ENCODE data around the gene KCNH6. TPM values are rescaled to one million over a fixed set of nuclear protein-coding genes. Genes with fewer than 3 reads are reported as not detected.

Gene KCNH6, protein sequence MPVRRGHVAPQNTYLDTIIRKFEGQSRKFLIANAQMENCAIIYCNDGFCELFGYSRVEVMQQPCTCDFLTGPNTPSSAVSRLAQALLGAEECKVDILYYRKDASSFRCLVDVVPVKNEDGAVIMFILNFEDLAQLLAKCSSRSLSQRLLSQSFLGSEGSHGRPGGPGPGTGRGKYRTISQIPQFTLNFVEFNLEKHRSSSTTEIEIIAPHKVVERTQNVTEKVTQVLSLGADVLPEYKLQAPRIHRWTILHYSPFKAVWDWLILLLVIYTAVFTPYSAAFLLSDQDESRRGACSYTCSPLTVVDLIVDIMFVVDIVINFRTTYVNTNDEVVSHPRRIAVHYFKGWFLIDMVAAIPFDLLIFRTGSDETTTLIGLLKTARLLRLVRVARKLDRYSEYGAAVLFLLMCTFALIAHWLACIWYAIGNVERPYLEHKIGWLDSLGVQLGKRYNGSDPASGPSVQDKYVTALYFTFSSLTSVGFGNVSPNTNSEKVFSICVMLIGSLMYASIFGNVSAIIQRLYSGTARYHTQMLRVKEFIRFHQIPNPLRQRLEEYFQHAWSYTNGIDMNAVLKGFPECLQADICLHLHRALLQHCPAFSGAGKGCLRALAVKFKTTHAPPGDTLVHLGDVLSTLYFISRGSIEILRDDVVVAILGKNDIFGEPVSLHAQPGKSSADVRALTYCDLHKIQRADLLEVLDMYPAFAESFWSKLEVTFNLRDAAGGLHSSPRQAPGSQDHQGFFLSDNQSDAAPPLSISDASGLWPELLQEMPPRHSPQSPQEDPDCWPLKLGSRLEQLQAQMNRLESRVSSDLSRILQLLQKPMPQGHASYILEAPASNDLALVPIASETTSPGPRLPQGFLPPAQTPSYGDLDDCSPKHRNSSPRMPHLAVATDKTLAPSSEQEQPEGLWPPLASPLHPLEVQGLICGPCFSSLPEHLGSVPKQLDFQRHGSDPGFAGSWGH
- 1.6 and 2.3 TPM in 2 replicates for total RNA-seq (2021)
- long read RNA-seq, partial matches to known transcripts: 2 of 12 reads
- long read RNA-seq, other reads (novel, unspliced or antisense): 5 of 12 reads

DNA sequence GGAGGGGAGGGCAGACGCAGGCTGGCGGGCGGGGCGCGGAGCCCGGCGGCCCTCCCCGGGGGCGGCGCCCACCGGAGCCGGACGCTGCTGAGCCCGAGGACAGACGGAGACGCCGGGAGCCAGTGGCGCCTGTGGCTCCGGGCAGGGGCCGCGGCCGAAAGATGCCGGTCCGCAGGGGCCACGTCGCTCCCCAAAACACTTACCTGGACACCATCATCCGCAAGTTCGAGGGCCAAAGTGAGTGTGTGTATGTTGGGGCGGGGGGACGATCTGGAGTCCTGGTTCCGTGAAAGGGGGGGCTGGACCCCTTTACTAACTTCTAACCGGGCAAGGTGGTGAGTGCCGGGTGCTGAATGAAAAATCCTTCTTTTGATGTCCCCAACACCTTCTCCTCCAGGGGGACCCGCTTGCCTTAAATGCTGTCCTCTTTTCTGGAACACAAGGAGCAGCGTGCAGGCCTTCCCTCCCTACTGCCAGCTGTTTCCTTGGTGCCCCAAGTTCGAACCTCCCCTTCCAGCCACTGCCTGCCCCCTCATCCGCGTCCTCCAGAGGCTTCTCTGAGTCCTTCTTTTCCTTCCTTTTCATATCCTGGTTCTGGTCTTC is at the start of gene KCNH6:
Gene KCNH6, plus strand, starts transcription at position 106 of the 603 bp plus-strand sequence. Its CDS starts 56 bp downstream, at position 162.
- peak within 1 kb of the TSS; percentile 63 for H3K4me2 ChIP-seq (ENCODE audit: insufficient read depth, insufficient read length, low read length)

More for the DNA sequence above, at the start of gene KCNH6:
- no peak within 1 kb of the TSS for H2BK12ac ChIP-seq (ENCODE audit: insufficient read length, low read depth, low read length)
- no peak within 1 kb of the TSS for H2BK120ac ChIP-seq (ENCODE audit: low read depth, low read length, poor library complexity, severe bottlenecking)
- no peak within 1 kb of the TSS for H3K18ac ChIP-seq (ENCODE audit: insufficient read length, low read depth, low read length)
- no peak within 1 kb of the TSS for H2BK15ac ChIP-seq (ENCODE audit: low read depth, low read length)
- no peak for DNase-seq
- H3K23ac ChIP-seq (ENCODE audit: insufficient read length, low read depth, low read length): no peak within 1 kb of the TSS
- no peak within 1 kb of the TSS for H3K27ac ChIP-seq (ENCODE audit: insufficient read length, low read depth, low read length)
- no peak within 1 kb of the TSS for H2BK20ac ChIP-seq (ENCODE audit: low read depth, low read length, poor library complexity, severe bottlenecking)
- Mint-ChIP-seq H3K9me3 (no peaks in the 10 kb centered on the region), H3K36me3 (ENCODE audit: insufficient read depth in 1 of 3, low read depth in 3 of 3) (no peaks in the 10 kb centered on the region), H3K27ac (no peak within 1 kb of the TSS; a peak in 3 of 7 replicates), H3K4me1 (peaks cover 40 to 45% of the 10 kb centered on the region in 2 experiments), H3K4me3 (peak within 1 kb of the TSS; percentile 64 to 77), H3K27me3 (ENCODE audit: low read depth) (peaks cover 8% of the 10 kb centered on the region)
- no peak within 1 kb of the TSS for H4K8ac ChIP-seq (replicated peaks; ENCODE audit: insufficient read length, low read depth, low read length)
- H3K79me1 ChIP-seq (ENCODE audit: insufficient read depth, low read depth, low read length, poor library complexity, severe bottlenecking): no peaks in the 10 kb centered on the region
- H4K20me1 ChIP-seq (ENCODE audit: control insufficient read depth, insufficient read depth, insufficient read length): no peaks in the 10 kb centered on the region
- H3K9ac ChIP-seq (ENCODE audit: extremely low read depth, insufficient read length, low read length): no peak within 1 kb of the TSS
- H3K27me3 ChIP-seq (ENCODE audit: insufficient read depth, low read length): no peaks in the 10 kb centered on the region
- WGBS (ENCODE audit: extremely low coverage, insufficient read length, low lambda C conversion rate): no CpG with 5 or more reads among the region's 38 CpGs
- H4K5ac ChIP-seq (ENCODE audit: insufficient read length, low read depth, low read length): no peak within 1 kb of the TSS
- no peak within 1 kb of the TSS for H3K14ac ChIP-seq (ENCODE audit: insufficient read depth, low read length)
- no peak within 1 kb of the TSS for H3K4ac ChIP-seq (ENCODE audit: low read depth, low read length)
- no peak within 1 kb of the TSS for H2AK5ac ChIP-seq (ENCODE audit: insufficient read length, low read length)
- no peak within 1 kb of the TSS for H3K56ac ChIP-seq (ENCODE audit: insufficient read length, low read depth, low read length)
- H3T11ph ChIP-seq (ENCODE audit: low read length): no peak within 1 kb of the TSS
- no peaks in the 10 kb centered on the region for H3K79me2 ChIP-seq (ENCODE audit: insufficient read depth, low read length)
- H4K91ac ChIP-seq (ENCODE audit: insufficient read length, low read depth, low read length): no peak within 1 kb of the TSS
- no peaks in the 10 kb centered on the region for H3K9me3 ChIP-seq (ENCODE audit: control insufficient read depth, low read depth, low read length)
- TF ChIP-seq, protein P1, sequence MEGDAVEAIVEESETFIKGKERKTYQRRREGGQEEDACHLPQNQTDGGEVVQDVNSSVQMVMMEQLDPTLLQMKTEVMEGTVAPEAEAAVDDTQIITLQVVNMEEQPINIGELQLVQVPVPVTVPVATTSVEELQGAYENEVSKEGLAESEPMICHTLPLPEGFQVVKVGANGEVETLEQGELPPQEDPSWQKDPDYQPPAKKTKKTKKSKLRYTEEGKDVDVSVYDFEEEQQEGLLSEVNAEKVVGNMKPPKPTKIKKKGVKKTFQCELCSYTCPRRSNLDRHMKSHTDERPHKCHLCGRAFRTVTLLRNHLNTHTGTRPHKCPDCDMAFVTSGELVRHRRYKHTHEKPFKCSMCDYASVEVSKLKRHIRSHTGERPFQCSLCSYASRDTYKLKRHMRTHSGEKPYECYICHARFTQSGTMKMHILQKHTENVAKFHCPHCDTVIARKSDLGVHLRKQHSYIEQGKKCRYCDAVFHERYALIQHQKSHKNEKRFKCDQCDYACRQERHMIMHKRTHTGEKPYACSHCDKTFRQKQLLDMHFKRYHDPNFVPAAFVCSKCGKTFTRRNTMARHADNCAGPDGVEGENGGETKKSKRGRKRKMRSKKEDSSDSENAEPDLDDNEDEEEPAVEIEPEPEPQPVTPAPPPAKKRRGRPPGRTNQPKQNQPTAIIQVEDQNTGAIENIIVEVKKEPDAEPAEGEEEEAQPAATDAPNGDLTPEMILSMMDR (conservative IDR thresholded peaks at IDR 0.05): peak; percentile 22; the same call in 1 of the 3 replicates
- peaks cover 6% of the 10 kb centered on the region; the same call in 1 of the 2 replicates for H3K4me1 ChIP-seq (ENCODE audit: insufficient read depth, low read length)
- peak within 1 kb of the TSS; percentile 42 for H2AFZ ChIP-seq (ENCODE audit: low read length)
- no peak within 1 kb of the TSS for H2BK5ac ChIP-seq (ENCODE audit: insufficient read length, low read length)
- H3K23me2 ChIP-seq (ENCODE audit: insufficient read length, low read depth, low read length, poor library complexity, severe bottlenecking): peaks cover 6% of the 10 kb centered on the region

Data from H9 (cell line).